HEK293 (cell line): Measurements from ENCODE around the gene SLC43A1.

Experiments
- CTCF ChIP-seq: fragments of 450-650 bp; formaldehyde crosslinking; IDR thresholded peaks from 2 replicates; pipeline ENCODE4 v1.5.1; 2016; ENCODE audit warnings: missing biosample characterization, missing genetic modification characterization
- HOXC10 ChIP-seq: sonication (generic); formaldehyde crosslinking; IDR thresholded peaks from 2 replicates; pipeline ENCODE4 v1.8.1; 2023; ENCODE audit warnings: mild to moderate bottlenecking, missing genetic modification reagents
- ZBTB1 ChIP-seq: fragments of 450-650 bp; formaldehyde crosslinking; IDR thresholded peaks from 2 replicates; pipeline ENCODE4 v1.5.1; 2016; ENCODE audit warnings: missing biosample characterization, missing genetic modification characterization
- ZNF239 ChIP-seq: fragments of 450-650 bp; formaldehyde crosslinking; IDR thresholded peaks from 2 replicates; pipeline ENCODE4 v1.5.1; 2016; ENCODE audit warnings: missing biosample characterization, missing genetic modification characterization
- ZNF24 ChIP-seq: fragments of 450-650 bp; formaldehyde crosslinking; IDR thresholded peaks from 2 replicates; pipeline ENCODE4 v1.5.1; 2016; ENCODE audit warnings: missing biosample characterization, missing genetic modification characterization
- ZNF274 ChIP-seq, 2 experiments: fragments of 200-500 bp in 1 of 2; fragments of 450-650 bp in 1 of 2; sonication (Bioruptor generic) in 1 of 2; formaldehyde crosslinking in 1 of 2; IDR thresholded peaks; 2 replicates each; pipeline versions ENCODE4 v1.5.1 to v1.6.1; 2014 to 2016; ENCODE audit warnings: borderline replicate concordance in 1 of 2, inconsistent platforms in 1 of 2, low read length in 1 of 2, missing biosample characterization in 1 of 2, missing genetic modification characterization in 1 of 2
- ZNF416 ChIP-seq: fragments of 450-650 bp; formaldehyde crosslinking; IDR thresholded peaks from 2 replicates; pipeline ENCODE4 v1.5.1; 2016; ENCODE audit warnings: missing biosample characterization, missing genetic modification characterization
- ZSCAN18 ChIP-seq: fragments of 450-650 bp; formaldehyde crosslinking; IDR thresholded peaks from 2 replicates; pipeline ENCODE4 v1.5.1; 2016; ENCODE audit warnings: missing biosample characterization, missing genetic modification characterization

- TF ChIP-seq ZNF24, result no peak
- no peak for TF ChIP-seq CTCF (tag by site-specific recombination)
- TF ChIP-seq ZNF274 (IDR thresholded peaks at IDR 0.05; ENCODE audit: low read length), result no peak
- TF ChIP-seq ZNF274 (tag by site-specific recombination; IDR thresholded peaks at IDR 0.05; ENCODE audit: borderline replicate concordance), result no peak
- TF ChIP-seq ZNF239 (tag by site-specific recombination), result no peak
- TF ChIP-seq ZNF416 (tag by site-specific recombination), result no peak
- no peak for TF ChIP-seq ZBTB1 (tag by site-specific recombination)
- no peak for TF ChIP-seq HOXC10 (CRISPR knock-in tag)
- TF ChIP-seq ZSCAN18 (tag by site-specific recombination), result no peak
Observed at GRCh38 chr11:57506522-57506921, 9.0 kb downstream of the SLC43A1 start.
